ENCODE results near the gene NOC2L. TPM values are rescaled to one million over a fixed set of nuclear protein-coding genes. Genes with fewer than 3 reads are reported as not detected.

NOC2L gene
- total and polyA plus RNA-seq, 9 of the 15 experiments (the other 6 are each of a cell fraction or from before 2014, with no cell fraction given) = 4.0 to 410 (median 200) TPM

- no peak for TF ChIP-seq POLR2AphosphoS5 (IDR thresholded peaks at IDR 0.05; ENCODE audit: control insufficient read depth, insufficient read depth, low read depth, low read length)
- no peak for TF ChIP-seq CBX2 (IDR thresholded peaks at IDR 0.05; ENCODE audit: insufficient read depth, low read length, poor library complexity, severe bottlenecking)
- no peak for TF ChIP-seq PTBP1 (IDR thresholded peaks at IDR 0.05; ENCODE audit: low read depth, low read length)
- TF ChIP-seq ZNF217 (CRISPR knock-in tag; IDR thresholded peaks at IDR 0.05) = no peak
- TF ChIP-seq RBM39 (optimal IDR thresholded peaks at IDR 0.05; ENCODE audit: low read depth, low read length) = no peak
- no peak for TF ChIP-seq ZMIZ1 (IDR thresholded peaks at IDR 0.05; ENCODE audit: low read depth in 2 of 2, low read length in 2 of 2)
- TF ChIP-seq PTRF (tag; IDR thresholded peaks at IDR 0.05) = no peak
- no peak for TF ChIP-seq NFE2 (IDR thresholded peaks at IDR 0.05; ENCODE audit: low read depth)
- TF ChIP-seq MBD2 (IDR thresholded peaks at IDR 0.05; ENCODE audit: borderline replicate concordance, low read depth) = no peak
- TF ChIP-seq CBX8 (IDR thresholded peaks at IDR 0.05; ENCODE audit: borderline replicate concordance, extremely low read depth, low read depth, low read length, poor library complexity, severe bottlenecking) = no peak
- TF ChIP-seq IRF9 (tag; IDR thresholded peaks at IDR 0.05) = no peak
- no peak; the same call in 1 of the 2 replicates for TF ChIP-seq SOX6 (IDR thresholded peaks at IDR 0.05)
- TF ChIP-seq EZH2 (IDR thresholded peaks at IDR 0.05; ENCODE audit: borderline replicate concordance, low read depth, low read length) = no peak
- TF ChIP-seq ESRRB (CRISPR knock-in tag; IDR thresholded peaks at IDR 0.05; ENCODE audit: borderline replicate concordance) = no peak
- TF ChIP-seq CBX5 (IDR thresholded peaks at IDR 0.05; ENCODE audit: borderline replicate concordance, low read depth) = no peak
- no peak for TF ChIP-seq BACH1 (tag; IDR thresholded peaks at IDR 0.05)
- peak; percentile 96 for TF ChIP-seq CXXC5 (CRISPR knock-in tag; IDR thresholded peaks at IDR 0.05)
- TF ChIP-seq ZNF445 (CRISPR knock-in tag; IDR thresholded peaks at IDR 0.05; ENCODE audit: low read depth) = no peak
- peak; percentile 21; the same call in 1 of the 2 replicates for TF ChIP-seq SIN3B (IDR thresholded peaks at IDR 0.05; ENCODE audit: low read depth)
- TF ChIP-seq ZNF232 (CRISPR knock-in tag; IDR thresholded peaks at IDR 0.05) = no peak
- no peak for TF ChIP-seq ZNF277 (CRISPR knock-in tag; IDR thresholded peaks at IDR 0.05; ENCODE audit: borderline replicate concordance)
Observed at GRCh38 chr1:999725-1000356, 40.8 kb upstream of the NOC2L start, which contains the start of gene HES4 (continued).
